Bladder microvascular endothelial cell (primary cell): ENCODE results near the gene MROH8. TPM values are rescaled to one million over a fixed set of nuclear protein-coding genes. Genes with fewer than 3 reads are reported as not detected.

Experiments used
- total RNA-seq: library from RNA; depleted of rRNA; stranded (reverse); fragments of >200 nt; gene quantifications from 2 replicates; pipeline ENCODE4 v1.2.3, GENCODE V29; 2014

Gene MROH8
- total RNA-seq = 0.25 and 0.49 TPM in 2 replicates

DNA sequence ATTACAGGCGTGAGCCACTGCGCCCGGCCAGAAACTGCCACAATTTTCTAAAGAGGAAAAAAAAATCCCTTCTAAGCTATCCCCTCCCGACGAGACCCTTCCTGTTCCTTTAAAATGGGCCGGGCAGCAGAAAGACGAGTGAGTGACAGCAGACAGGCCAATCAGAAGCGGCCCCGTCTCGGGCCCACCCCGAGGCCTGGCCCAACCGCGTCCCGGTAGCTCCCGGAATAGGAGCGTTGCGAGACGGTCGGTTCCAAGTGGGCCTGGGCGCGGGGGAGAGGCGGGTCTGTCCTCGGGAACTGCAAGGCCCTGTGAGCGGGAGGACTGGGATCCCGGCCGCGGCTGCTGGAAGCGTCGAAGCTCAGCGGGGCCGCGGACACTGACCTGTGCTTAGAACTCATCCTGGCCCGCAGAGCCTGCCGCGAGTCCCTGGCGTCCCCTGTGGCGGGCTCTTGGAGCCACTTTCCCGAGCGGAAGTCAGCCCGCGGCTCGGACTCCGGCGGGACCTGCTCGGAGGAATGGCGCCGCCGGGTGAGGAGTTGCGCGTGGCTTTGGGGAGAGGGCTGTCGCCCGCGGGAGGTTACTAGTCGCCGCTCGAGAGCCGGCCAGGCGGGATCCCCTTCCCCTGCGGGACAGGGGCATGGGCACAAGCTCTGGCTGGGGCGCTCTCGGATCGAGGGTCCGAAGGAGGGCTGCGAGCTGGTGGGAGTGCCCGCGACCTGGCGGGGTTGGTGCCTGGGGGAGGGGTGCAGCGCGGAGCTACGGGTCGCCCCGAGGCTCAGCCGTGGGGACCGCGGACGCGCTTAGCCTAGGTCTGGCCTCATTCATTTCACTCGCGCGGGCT, at the start of gene MROH8, which contains the start of gene RPN2:
MROH8 (minus strand) TSS at position 710 of the 844 bp plus-strand sequence.
RPN2 (plus strand) TSS at position 492 of the 844 bp plus-strand sequence; CDS start at position 519, 27 bp downstream.

DNA sequence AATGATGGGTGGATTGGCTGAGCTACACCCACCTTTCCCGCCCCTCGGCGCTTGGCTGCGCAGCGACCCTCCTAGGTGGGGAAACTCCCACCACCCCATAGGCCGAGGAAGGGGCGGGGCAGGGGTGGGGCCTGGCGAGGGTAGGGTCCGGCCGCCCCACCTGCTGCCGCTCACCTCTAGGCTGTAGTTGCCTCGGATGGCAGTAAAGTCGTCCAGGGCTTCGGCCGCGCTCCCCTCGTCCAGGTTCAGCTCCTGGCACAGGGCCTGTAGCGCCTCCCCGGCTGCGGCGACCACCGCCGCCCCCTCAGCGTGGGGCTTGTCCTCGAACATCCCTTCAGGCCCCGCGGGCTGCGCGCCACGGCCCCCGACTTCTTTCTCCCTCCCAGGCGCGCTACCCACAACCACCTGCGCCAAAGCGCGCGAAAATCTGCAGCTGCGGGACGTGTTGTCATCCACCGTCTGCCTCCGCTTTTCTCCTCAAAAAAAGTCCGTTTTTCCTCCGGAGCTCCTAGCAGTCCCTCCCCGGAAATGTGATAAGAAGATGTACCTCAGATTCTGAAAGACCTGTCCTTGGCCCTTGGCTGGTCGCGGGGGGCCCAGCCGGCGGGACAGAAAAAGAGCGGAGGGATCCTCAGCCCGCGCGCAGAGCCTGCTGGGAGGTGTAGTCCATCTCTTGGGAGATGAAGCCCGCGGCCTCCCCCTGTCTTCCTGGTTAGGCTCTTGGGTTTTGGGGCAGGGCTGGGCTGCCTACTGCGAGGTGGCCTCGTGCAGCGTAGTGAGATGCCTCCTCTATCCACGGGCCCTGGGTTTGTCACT, 83.5 kb downstream of the MROH8 start, which contains the start of gene RBL1:
RBL1 (minus strand) TSS at position 399 of the 816 bp plus-strand sequence; CDS start at position 330, 69 bp downstream.

Other genes with a start within 250 kb of the MROH8 start
- gene SAMHD1, start 227.8 kb downstream of the MROH8 start, total RNA-seq = 39.1 and 57.1 TPM in 2 replicates
- 7.0 and 9.7 TPM in 2 replicates for gene RBL1, start 83.6 kb downstream of the MROH8 start, total RNA-seq
- 162 and 281 TPM in 2 replicates for gene RPN2, start 218 bp downstream of the MROH8 start, total RNA-seq
- not detected in 2 replicates for gene GHRH, start 82.3 kb upstream of the MROH8 start, total RNA-seq
- 7.0 and 13.3 TPM in 2 replicates for gene MANBAL, start 110.1 kb upstream of the MROH8 start, total RNA-seq
- gene SRC, start 166.6 kb upstream of the MROH8 start, total RNA-seq = 0.81 and 3.6 TPM in 2 replicates